NCI-H774 (cell line): ENCODE data around the gene RAB43.

Experiments used
- DNase-seq: peaks from one replicate; lab custom pipeline; 2025; lab: John Stamatoyannopoulos, UW

The RAB43 gene

DNA sequence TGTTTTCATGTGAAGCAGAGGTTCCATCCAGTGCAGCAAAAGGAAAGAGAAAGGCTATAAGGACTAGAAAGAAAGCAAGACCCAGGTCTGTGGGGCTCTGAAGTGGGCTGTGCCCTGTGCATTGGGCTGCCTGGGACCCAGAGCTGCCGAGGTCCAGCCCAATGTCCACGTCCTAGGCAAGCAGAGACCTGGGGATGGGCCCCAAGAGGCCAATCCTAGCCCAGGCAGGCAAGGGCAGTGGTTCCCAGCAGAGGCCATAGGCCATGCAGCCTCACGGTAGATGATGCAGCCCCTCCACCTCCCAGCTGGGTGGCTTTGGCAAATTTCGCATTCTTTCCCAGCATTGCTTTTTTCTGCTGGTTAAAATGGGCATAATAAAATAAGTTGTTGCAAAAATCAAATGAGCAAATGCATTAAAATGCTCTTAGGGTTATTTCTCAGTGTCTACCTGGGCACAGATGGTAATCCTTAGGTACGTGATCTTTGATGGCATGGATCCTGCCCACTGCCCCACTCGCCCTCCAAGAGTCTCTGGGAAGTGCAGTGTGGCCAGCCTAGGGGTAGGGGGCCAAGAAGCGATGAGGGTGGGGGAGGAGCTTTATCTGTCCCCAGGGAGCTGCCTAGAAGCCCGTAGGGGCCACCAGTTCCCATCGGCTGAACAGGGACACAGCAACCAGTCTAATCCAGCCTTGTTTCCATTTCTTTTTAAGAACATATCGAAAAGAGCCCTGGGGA, 83.3 kb downstream of the RAB43 start:
- DNase-seq, result no peak
